ENCODE data around the gene SH2D6. TPM values are rescaled to one million over a fixed set of nuclear protein-coding genes. Genes with fewer than 3 reads are reported as not detected.
"Not testable (repeated sequence)": the region's sequence is repeated elsewhere in the genome, so short reads cannot be mapped to it uniquely, and the experiment has no call there.

SH2D6 gene
- polyA plus RNA-seq, 2 donors, result 0.07 to 0.14 TPM

- Histone ChIP-seq H3K27me3 (ENCODE audit: control insufficient read depth in 1 of 2, insufficient read depth in 2 of 2, low read length in 2 of 2) (no peaks in the 10 kb centered on the region), H3K27ac (ENCODE audit: low read depth in 2 of 2, low read length in 1 of 2) (peak overlapping the region; percentile 1 to 32), H3K4me3 (ENCODE audit: low read depth in 1 of 2, low read length in 2 of 2) (no peak overlapping the region), H3K4me1 (ENCODE audit: control insufficient read depth in 2 of 2, insufficient read depth in 2 of 2, low read length in 1 of 2) (peaks cover 0 to 17% of the 10 kb centered on the region in 2 donors), H3K9me3 (ENCODE audit: control insufficient read depth in 2 of 2, insufficient read depth in 1 of 2, low read depth in 1 of 2, low read length in 1 of 2) (no peaks in the 10 kb centered on the region), H3K36me3 (ENCODE audit: control insufficient read depth in 2 of 2, insufficient read depth in 2 of 2, low read length in 1 of 2) (peaks cover 5 to 15% of the 10 kb centered on the region in 2 donors)
- 69 to 78% methylated on average over 15 of the region's 15 CpGs for WGBS, 2 donors
These were observed 13.1 kb upstream of the SH2D6 start for GRCh38 chr2:85405201-85406059.

- H3K9me3 ChIP-seq (ENCODE audit: control insufficient read depth in 2 of 2, insufficient read depth in 1 of 2, low read depth in 1 of 2, low read length in 1 of 2), result no peaks in the 10 kb centered on the region
- 30 to 31% methylated on average over 12 of the region's 12 CpGs for WGBS, 2 donors
- H3K4me3 ChIP-seq (ENCODE audit: low read depth in 1 of 2, low read length in 2 of 2), result peak within 1 kb of the TSS in 1 of 2 donors; percentile 20
- H3K27me3 ChIP-seq (ENCODE audit: control insufficient read depth in 1 of 2, insufficient read depth in 2 of 2, low read length in 2 of 2), result no peaks in the 10 kb centered on the region
- H3K36me3 ChIP-seq (ENCODE audit: control insufficient read depth in 2 of 2, insufficient read depth in 2 of 2, low read length in 1 of 2), result no peaks in the 10 kb centered on the region
- H3K27ac ChIP-seq (ENCODE audit: low read depth in 2 of 2, low read length in 1 of 2), result peak within 1 kb of the TSS; percentile 86 to 87
- H3K4me1 ChIP-seq (ENCODE audit: control insufficient read depth in 2 of 2, insufficient read depth in 2 of 2, low read length in 1 of 2), result peaks cover 0 to 24% of the 10 kb centered on the region in 2 donors
These were observed 8.5 kb upstream of the SH2D6 start, which contains the start of gene CAPG for GRCh38 chr2:85409845-85410583. Gene CAPG, minus strand, starts transcription at chr2:85410366. Its CDS starts 8,221 bp downstream, at chr2:85402145.

GRCh38 chr2:85410584-85411404 is 7.7 kb upstream of the SH2D6 start:
- H3K27me3 ChIP-seq (ENCODE audit: control insufficient read depth in 1 of 2, insufficient read depth in 2 of 2, low read length in 2 of 2), result no peaks in the 10 kb centered on the region
- no peak overlapping the region for H3K4me3 ChIP-seq (ENCODE audit: low read depth in 1 of 2, low read length in 2 of 2)
- H3K27ac ChIP-seq (ENCODE audit: low read depth in 2 of 2, low read length in 1 of 2), result peak overlapping the region; percentile 86 to 87
- H3K9me3 ChIP-seq (ENCODE audit: control insufficient read depth in 2 of 2, insufficient read depth in 1 of 2, low read depth in 1 of 2, low read length in 1 of 2), result no peaks in the 10 kb centered on the region
- 68 to 79% methylated on average over 13 of the region's 13 CpGs for WGBS, 2 donors
- no peaks in the 10 kb centered on the region for H3K36me3 ChIP-seq (ENCODE audit: control insufficient read depth in 2 of 2, insufficient read depth in 2 of 2, low read length in 1 of 2)
- peaks cover 0 to 24% of the 10 kb centered on the region in 2 donors for H3K4me1 ChIP-seq (ENCODE audit: control insufficient read depth in 2 of 2, insufficient read depth in 2 of 2, low read length in 1 of 2)

- Histone ChIP-seq H3K9me3 (ENCODE audit: control insufficient read depth in 2 of 2, insufficient read depth in 1 of 2, low read depth in 1 of 2, low read length in 1 of 2) (no peaks in the 10 kb centered on the region), H3K27ac (ENCODE audit: low read depth in 2 of 2, low read length in 1 of 2) (peak overlapping the region in 1 of 2 donors; percentile 51), H3K4me1 (ENCODE audit: control insufficient read depth in 2 of 2, insufficient read depth in 2 of 2, low read length in 1 of 2) (peaks cover 0 to 24% of the 10 kb centered on the region in 2 donors), H3K36me3 (ENCODE audit: control insufficient read depth in 2 of 2, insufficient read depth in 2 of 2, low read length in 1 of 2) (no peaks in the 10 kb centered on the region), H3K27me3 (ENCODE audit: control insufficient read depth in 1 of 2, insufficient read depth in 2 of 2, low read length in 2 of 2) (no peaks in the 10 kb centered on the region), H3K4me3 (ENCODE audit: low read depth in 1 of 2, low read length in 2 of 2) (no peak overlapping the region)
- WGBS, 2 donors, result 92 to 93% methylated on average over 5 of the region's 5 CpGs
These were observed 7.1 kb upstream of the SH2D6 start for GRCh38 chr2:85411405-85411748.

GRCh38 chr2:85413592-85414420 is 4.7 kb upstream of the SH2D6 start:
- H3K27ac ChIP-seq (ENCODE audit: low read depth in 2 of 2, low read length in 1 of 2), result peak overlapping the region; percentile 86
- peaks cover 0 to 26% of the 10 kb centered on the region in 2 donors for H3K4me1 ChIP-seq (ENCODE audit: control insufficient read depth in 2 of 2, insufficient read depth in 2 of 2, low read length in 1 of 2)
- no peaks in the 10 kb centered on the region for H3K36me3 ChIP-seq (ENCODE audit: control insufficient read depth in 2 of 2, insufficient read depth in 2 of 2, low read length in 1 of 2)
- 6 to 8% methylated on average over 40 to 44 of the region's 44 CpGs for WGBS, 2 donors
- H3K4me3 ChIP-seq (ENCODE audit: low read depth in 1 of 2, low read length in 2 of 2), result peak overlapping the region; percentile 37 to 56
- H3K27me3 ChIP-seq (ENCODE audit: control insufficient read depth in 1 of 2, insufficient read depth in 2 of 2, low read length in 2 of 2), result no peaks in the 10 kb centered on the region
- H3K9me3 ChIP-seq (ENCODE audit: control insufficient read depth in 2 of 2, insufficient read depth in 1 of 2, low read depth in 1 of 2, low read length in 1 of 2), result no peaks in the 10 kb centered on the region

GRCh38 chr2:85414421-85414759 is 4.1 kb upstream of the SH2D6 start:
- H3K36me3 ChIP-seq (ENCODE audit: control insufficient read depth in 2 of 2, insufficient read depth in 2 of 2, low read length in 1 of 2); H3K27me3 ChIP-seq (ENCODE audit: control insufficient read depth in 1 of 2, insufficient read depth in 2 of 2, low read length in 2 of 2); H3K9me3 ChIP-seq (ENCODE audit: control insufficient read depth in 2 of 2, insufficient read depth in 1 of 2, low read depth in 1 of 2, low read length in 1 of 2): not testable (repeated sequence)
- 77% methylated on average over 5 of the region's 5 CpGs for WGBS, 2 donors
- H3K4me3 ChIP-seq (ENCODE audit: low read depth in 1 of 2, low read length in 2 of 2), result peak overlapping the region in 1 of 2 donors; percentile 37
- peaks cover 4 to 26% of the 10 kb centered on the region in 2 donors for H3K4me1 ChIP-seq (ENCODE audit: control insufficient read depth in 2 of 2, insufficient read depth in 2 of 2, low read length in 1 of 2)
- H3K27ac ChIP-seq (ENCODE audit: low read depth in 2 of 2, low read length in 1 of 2), result peak overlapping the region; percentile 86

GRCh38 chr2:85414761-85415553 is 3.6 kb upstream of the SH2D6 start:
- Histone ChIP-seq H3K4me3 (ENCODE audit: low read depth in 1 of 2, low read length in 2 of 2) (no peak overlapping the region), H3K4me1 (ENCODE audit: control insufficient read depth in 2 of 2, insufficient read depth in 2 of 2, low read length in 1 of 2) (peaks cover 4 to 22% of the 10 kb centered on the region in 2 donors), H3K9me3 (ENCODE audit: control insufficient read depth in 2 of 2, insufficient read depth in 1 of 2, low read depth in 1 of 2, low read length in 1 of 2) (no peaks in the 10 kb centered on the region), H3K27ac (ENCODE audit: low read depth in 2 of 2, low read length in 1 of 2) (peak overlapping the region; percentile 86), H3K36me3 (ENCODE audit: control insufficient read depth in 2 of 2, insufficient read depth in 2 of 2, low read length in 1 of 2) (no peaks in the 10 kb centered on the region), H3K27me3 (ENCODE audit: control insufficient read depth in 1 of 2, insufficient read depth in 2 of 2, low read length in 2 of 2) (no peaks in the 10 kb centered on the region)
- 67 to 68% methylated on average over 7 of the region's 7 CpGs for WGBS, 2 donors

GRCh38 chr2:85415980-85416650 is 2.4 kb upstream of the SH2D6 start:
- 83 to 90% methylated on average over 12 of the region's 12 CpGs for WGBS, 2 donors
- Histone ChIP-seq H3K9me3 (ENCODE audit: control insufficient read depth in 2 of 2, insufficient read depth in 1 of 2, low read depth in 1 of 2, low read length in 1 of 2) (no peaks in the 10 kb centered on the region), H3K4me1 (ENCODE audit: control insufficient read depth in 2 of 2, insufficient read depth in 2 of 2, low read length in 1 of 2) (peaks cover 8 to 20% of the 10 kb centered on the region in 2 donors), H3K36me3 (ENCODE audit: control insufficient read depth in 2 of 2, insufficient read depth in 2 of 2, low read length in 1 of 2) (no peaks in the 10 kb centered on the region), H3K27me3 (ENCODE audit: control insufficient read depth in 1 of 2, insufficient read depth in 2 of 2, low read length in 2 of 2) (no peaks in the 10 kb centered on the region), H3K27ac (ENCODE audit: low read depth in 2 of 2, low read length in 1 of 2) (no peak overlapping the region), H3K4me3 (ENCODE audit: low read depth in 1 of 2, low read length in 2 of 2) (no peak overlapping the region)

Measured in esophagus (tissue), 2 donors.